C1 segment of cervical spinal cord (tissue), 14 donors: ENCODE results near the gene TFF3.

Source experiments
- DNase-seq, 14 donors: peaks; one replicate each; lab custom pipeline; 2025; lab: John Stamatoyannopoulos, UW

The TFF3 gene

DNA sequence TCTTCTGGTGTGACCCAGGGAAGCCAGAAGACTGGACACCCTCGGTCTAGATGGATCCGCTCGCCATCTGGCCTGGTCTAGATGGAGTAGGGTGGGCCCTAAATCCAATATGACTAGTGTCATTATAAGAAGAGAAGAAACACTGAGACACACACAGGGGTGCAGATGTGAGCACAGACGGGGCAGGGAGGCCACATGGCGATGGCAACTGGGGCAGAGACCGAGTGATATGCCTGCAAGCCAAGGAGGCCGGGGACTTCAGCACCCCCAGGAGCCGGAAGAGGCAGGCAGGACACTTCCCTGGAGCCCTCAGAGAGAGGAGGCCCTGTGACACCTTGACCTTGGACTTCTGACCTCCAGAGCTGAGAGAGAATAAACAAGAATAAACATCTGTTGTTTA is 5.6 kb upstream of the TFF3 start:
- DNase-seq = no peak

DNA sequence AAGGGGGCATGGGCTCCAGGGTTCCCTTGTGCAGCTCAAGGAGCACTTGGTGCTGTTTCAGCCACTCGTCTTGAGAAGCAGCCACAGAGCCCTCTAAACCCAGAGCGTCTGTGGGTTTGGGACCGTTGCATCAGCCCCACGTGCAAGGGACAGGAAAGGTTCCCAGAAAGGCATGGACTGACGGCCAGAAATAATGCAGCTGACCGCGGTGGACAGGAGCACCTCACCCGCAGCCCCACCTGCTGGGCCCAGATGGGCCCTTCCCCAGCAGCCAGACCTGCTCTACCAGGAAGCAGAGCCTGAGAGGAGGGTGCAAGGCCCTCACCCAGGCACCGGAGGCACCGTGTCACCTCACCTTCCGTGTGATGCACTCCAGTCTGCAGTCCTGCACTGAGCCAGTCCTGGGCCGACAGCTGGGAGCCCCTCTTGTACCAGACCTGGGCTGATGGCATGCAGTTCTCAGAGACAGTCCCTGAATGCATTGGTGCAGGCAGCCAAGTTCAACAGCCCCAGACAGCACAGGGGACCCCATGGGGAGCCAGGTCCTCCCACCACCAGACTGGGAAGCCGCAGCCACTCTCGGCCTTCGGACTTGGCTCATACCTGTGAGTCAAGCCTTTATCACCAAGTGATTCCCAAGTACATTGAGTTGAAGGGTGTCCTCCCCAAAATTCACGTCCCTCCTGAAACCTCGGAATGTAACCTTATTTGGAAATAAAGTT is 4.8 kb upstream of the TFF3 start:
- no peak for DNase-seq

DNA sequence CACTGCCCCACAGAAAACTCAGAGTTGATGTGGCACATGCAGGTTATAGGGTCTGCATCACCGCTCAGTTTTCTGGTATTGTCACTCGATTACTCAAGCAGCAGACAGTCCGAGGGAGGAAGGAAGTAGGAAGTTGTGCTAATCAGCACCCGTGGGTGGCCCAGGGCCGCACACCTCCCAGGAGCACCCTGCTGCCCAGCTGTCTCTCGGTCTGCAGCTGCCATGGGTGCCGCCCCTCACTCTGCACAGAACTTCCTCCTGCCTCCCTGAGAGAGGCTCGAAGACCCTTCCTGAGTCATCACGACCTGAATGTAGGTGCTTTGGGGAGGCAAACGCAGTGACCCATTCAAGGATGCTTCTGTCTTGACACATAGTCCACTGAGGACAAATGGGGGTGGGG is 4.2 kb upstream of the TFF3 start:
- DNase-seq = no peak

DNA sequence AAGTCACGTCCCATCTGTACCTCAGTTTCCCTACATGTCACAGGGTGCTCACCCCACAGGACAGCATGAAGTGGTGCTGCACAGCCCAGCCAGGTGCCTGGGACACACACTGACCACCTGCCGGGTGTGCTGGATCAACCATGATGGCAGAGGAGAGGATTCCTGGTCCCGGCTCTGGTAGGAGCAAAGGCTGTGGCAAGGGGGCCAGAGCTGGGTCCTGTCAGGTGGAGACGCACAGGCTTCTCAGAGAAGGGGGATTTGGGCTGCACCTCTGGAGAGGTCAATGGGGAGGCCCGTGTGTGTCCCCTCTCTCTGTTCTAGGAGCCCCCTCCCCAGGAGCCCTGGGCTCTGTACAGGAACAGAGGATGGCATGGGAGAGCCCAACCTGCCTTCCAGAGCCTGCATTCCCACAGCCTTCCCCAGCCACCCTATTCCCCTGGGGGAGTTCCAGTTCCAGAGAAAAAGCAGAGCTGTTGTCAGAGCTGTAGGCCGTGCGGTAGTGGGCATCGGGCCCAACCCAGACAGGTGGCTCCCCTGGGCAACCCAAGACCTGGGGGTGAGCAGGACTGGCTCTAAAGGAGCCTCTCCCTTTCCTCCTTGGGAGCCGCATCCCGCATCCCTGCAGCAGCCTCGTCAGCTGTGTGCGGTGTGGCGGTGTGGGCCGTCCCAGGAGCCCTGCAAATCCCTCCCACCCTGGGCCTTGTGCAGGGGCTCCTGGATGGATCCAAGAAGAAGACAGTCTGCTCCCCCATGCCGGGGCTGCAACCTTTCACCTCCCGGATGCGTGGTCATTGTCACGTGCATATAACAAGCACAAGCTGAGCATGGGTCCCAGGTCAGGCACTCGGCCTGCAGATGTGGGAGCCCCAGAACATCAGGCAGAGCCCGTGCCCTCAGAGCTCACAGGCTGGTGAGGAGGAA is 2.9 kb upstream of the TFF3 start:
- no peak for DNase-seq

DNA sequence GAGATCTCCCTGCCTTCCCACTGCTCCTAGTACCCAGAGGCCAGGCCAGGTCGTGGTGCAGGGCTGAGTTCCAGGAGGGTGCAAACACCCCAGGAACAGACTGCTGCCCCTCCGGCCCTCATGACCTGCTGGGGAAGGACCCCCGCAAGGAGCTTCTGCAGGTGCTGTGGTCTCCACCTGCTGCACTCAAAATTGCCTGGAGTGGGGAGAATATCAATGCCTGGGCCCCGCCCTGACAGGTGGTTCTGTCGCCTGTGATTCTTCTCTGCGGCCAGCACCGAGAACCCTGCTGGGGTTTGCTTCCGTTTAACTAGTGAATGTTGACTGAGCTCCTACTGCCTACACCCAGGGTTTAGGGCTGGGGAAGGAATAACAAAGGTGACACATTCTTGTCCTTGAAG is 2.1 kb upstream of the TFF3 start:
- no peak for DNase-seq

DNA sequence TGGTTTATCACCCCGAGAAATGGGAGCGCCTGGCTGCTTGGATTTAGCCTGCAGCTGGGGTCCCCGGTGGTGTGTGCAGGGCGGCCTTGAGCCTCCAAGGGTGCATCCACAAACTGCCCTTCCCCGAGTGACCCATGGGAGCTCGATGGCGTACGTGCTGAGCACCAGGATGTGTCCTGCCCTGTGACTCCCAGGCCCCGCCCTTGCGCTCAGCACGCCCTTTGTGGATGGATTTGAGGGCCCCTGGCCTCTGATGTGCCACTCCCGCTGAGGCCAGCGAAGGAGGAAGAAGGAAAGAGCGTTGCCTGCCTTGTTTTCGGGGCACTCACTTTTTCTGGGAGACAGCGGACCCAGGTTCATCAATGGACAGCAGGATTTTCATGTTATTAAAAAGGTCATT is 1.7 kb upstream of the TFF3 start:
- DNase-seq = no peak

DNA sequence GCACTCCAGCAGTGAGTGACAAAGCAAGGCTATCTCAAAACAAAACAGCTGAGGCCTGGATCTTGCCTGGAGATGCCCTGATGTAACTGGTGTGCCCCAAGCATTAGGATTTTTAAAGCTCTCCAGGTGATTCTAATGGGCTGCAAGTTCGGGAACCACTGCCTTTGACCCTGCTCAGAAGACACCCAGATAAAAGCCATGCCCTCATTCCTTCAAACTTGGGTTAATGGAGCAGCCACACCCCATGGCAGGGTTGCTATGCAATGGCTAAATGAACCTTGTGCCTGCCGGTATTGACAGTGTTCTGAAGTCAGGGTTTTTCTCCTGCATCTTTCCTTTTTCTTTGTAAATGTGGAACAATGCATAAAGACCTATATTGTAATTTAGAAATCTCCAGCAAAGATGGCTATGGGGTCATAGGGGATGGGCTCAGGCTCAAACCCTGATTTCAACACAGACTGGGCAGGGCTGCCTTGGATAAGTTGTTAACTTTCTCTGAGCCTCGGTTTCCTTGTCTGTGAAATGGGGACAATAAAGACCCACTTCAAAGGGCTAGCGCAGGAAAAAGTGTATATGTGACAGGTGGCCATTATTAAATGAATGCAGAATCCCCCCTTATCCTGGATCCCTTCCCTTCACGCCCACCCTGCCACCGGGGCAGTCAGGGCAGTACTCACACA is 453 bp downstream of the TFF3 start:
- DNase-seq = no peak

DNA sequence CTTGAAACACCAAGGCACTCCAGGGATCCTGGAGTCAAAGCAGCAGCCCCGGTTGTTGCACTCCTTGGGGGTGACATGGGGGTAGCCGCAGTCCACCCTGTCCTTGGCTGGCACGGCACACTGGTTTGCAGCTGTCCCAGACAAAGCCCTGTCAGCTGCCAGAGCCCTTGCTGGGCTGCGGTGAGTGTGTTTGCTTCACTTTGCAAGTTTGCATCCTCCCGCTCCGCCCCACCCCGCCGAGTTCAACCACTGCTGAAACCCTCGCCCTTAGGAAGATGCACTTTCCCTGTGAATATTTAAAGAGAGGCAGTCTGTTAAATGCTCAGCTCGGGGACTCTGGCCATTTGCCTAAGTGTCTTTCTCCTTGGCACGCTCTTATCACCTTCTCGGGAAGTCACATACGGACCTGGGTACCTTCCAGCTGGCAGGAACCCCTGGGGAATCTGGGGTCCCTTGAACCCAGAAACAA is 1.7 kb downstream of the TFF3 start:
- DNase-seq = no peak

DNA sequence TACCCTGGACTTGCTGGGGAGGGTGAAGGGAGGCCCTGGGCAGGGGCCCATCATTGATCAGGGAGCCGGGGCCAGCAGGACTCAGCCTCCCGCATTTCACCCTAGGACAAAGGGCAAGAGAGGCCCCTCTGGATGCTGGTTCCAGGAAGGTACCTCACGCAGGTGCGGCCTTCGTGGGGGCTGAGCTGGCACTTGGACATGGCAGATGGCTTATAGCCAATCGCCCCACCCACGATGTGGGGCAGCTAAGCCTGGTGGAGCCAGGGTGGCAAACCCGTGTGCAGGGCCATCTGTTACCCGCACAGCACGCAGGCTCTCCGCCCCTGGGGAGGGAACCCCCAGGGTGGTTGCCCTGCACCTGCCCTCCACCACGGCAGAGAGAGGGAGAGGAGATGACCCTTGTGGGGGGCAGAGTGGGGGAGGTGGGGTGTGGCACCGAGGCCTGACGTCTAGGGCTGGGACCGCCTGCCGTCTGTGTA is 2.5 kb downstream of the TFF3 start:
- no peak for DNase-seq

DNA sequence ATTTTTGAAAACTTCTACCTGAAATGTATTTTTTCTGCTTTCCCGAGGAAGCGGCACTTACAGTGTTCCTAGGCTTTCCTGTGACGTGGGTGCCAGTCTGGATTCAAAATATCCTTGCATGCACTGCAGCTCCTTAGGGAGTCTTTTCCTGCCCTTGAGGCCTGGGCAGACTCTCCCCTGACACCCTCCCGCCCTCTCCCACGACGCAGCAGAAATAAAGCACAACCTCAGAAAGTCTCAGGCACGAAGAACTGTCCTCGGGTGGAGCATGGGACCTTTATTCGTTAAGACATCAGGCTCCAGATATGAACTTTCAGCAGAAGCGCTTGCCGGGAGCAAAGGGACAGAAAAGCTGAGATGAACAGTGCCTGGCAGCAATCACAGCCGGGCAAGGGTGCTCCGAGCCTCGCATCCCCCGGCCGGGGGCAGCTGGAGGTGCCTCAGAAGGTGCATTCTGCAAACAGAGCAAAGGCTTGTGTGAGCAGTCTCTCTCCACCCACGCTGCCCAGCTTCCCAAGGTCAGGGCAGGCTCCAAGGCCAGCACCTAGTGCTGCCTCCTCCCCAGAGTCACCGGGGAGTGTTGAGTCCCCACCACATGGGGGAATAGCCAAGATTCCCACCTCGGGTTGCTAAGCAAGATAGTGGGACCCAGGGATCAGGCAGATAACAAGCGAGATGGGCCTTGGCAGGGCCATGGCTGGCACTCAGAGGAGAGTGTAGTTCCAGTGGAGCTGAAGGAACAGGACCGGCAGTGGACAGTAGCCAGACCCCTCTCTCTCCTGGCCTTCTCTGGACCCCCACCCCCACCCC is 3.2 kb downstream of the TFF3 start:
- no peak for DNase-seq

DNA sequence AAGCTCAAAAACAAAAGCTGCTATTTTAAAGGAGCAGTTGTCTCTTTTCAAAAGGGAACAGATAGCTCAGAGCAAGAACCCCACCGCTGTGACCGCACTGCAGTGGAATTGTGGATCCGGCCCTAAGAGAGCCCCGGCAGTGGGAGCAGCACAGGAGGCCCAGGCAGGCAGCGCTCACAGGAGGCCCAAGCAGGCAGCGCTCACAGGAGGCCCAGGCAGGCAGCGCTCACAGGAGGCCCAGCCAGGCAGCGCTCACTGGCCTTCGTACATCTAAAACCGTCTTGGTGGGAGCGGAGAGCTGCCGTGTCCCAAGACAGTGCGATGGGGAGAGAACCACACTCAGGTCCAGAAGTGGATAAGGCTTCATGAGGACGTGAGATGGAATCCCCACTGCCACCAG is 4.0 kb downstream of the TFF3 start:
- no peak for DNase-seq

DNA sequence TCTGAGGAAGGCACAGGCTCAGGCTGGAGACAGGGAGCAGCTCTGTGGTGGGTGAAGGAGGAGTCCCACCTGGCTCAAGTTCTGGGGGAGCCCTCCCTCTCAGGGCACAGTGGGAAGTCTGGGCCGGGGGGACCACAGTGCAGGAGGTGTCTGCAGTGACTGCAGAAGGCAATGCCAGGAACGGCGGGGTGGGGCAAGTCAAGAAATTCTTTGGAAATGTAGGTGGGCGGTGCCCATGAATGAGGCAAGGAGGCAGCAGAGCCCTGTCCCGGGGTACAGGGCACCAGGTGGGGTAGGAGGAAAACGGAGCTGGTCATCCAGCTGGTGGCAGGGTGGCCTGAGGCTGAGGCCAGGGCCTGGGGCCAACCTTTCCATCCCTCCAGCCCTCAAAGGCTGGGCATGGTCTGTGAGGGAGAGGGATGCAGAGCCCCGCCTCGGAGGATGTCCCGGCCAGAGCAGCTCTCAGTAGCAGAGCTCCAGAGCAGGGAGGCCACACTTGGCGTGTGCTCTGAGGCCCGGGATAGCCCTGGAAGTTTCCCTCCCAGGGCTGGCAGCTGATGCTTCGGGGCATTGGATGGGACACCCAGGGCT is 4.7 kb downstream of the TFF3 start:
- no peak for DNase-seq

DNA sequence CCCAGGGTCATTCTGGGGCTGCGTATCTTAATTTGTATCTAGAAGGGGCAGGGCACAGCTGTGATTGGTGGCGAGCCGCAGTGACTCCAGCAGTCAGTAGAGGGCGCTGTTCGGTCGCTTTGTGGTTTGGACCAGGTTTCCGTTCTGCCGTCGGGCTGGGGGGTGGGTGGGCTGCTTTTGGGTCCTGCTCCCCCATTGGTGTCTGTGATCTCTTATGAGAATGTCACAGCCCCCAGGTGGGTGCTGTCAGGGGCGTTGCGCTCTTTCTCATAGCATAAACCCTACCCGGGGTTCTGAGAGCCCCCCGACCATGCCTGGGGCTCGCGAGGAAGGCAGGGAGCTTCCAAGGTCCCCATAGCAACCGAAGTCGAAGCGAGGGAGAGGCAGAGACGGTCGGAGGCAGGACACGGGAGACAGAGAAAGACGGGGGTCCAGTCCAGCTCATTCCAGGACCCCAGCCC is 5.4 kb downstream of the TFF3 start:
- peak in 7 of 14 donors; percentile 7 to 53 (median 20) for DNase-seq

DNA sequence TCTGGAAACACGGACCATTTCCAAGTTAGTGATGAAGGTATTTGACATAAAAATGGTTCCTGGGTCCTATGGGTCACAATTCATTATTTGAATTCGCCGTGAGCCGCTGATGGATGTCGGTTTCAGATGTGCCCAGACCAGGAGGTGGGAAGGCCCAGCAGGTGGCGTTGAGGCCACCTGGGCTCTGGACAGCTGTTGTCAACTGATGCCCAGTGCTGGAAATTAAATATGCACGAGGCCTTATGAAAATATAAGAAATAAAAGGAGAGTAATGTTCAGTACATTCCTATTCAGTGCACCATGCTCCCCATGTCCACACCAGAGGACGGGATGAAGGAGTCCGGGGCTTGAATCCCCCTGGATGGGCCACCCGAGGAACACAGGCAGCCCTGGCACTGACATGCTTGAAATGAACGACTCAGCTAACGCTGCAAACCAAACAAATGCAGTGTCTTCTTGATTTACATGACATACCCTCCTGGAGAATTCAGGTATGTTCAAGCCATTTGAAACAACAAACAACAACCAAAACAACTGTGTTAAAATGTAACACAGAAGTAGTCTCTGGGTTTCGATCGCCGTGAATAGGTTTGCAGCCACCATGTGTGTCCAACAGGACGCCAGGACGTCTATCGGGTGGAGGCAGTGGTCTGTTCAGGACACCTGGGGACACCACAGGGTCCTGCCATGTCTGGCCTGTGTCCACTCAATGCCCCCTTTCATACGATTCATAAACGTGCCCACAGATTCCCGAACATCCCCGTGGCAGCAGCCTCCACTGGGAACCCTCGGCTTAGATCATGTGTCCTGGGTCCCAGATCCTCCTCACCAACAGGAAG is 6.1 kb downstream of the TFF3 start:
- DNase-seq = no peak

DNA sequence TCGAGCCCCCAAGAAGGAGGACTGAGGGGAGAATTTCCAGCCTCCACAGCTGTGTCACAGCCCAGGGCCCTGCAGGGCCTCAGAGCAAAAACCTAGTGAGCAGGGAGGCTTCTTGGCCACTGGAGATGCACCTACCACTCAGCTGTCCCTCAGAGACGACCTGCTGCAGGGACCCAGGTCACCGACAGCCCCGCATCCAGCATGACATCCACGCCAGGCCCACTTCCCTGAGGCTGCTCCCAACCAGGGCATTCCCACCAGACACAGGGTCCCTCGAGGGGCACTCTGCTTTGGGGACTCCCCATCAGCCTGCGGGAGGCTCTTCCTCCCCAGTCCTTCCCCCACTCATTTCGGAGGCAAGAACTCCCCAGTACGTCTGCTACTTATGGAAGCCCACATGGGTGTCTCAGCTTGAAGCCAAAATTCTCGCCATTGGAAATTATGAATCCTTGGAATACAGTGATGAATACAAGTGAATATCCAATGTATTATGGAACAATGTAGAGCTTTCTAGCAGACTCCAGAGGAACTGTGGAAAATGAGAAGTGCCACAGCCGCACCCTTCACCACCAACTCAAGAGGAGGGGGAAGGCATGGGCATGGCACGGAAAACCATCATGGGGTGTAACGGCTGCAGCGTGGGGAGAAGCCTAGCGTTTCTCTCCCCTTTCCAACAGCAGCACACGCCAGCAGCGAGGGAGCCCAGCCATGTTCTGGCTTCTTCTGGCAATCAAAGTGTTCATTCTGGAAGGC is 6.9 kb downstream of the TFF3 start:
- DNase-seq = no peak

DNA sequence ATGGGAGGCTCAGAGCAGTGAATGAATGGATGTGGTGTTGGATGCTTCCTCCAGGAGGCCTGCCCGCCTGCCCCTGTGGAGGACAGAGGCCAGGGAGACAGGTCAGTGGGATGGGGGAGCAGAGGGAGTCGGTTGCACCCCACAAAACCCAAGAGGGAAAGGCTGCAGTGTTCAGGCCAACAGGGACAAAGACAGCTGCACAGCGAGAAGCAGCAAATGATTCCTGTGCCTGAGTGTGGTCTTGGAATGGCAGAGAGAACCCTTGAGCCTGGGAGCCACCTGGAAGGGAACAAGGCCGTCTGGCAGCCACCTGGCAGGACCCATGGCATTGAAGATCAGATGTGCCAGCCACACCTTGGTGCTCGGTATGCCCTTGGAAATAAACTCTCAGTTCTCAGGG is 8.1 kb downstream of the TFF3 start:
- no peak for DNase-seq

DNA sequence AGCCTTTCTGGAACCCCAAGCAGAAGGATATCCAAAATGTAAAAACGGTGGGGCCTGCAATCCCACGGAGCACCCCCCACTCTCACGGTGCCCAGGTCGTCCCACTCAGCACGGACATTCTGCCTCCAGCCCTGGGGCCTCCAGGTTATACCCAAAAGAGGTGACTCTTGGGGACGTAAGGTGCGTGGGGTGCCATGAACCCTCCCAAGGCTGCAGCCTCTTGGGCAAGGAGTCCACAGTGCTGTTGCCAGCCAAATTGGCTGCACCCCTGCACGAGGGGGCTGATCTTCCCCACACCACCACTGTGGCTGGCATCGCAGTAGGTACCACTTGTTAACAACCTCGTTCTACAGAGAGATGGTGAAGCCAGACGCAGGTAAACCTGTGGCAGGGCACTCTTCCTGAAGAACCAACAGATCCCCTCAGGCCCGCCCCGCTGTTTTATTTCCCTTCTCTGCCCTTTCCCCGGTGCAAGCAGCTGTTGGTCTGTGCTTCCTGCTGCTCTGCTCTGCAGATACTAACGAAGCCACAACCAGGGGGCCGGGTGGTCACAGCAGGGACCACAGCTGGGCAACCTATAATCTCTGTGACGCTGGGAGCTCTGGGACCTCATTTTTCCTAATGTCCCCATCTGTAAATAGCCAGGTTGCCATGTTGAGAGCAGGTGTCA is 8.7 kb downstream of the TFF3 start:
- DNase-seq = no peak

DNA sequence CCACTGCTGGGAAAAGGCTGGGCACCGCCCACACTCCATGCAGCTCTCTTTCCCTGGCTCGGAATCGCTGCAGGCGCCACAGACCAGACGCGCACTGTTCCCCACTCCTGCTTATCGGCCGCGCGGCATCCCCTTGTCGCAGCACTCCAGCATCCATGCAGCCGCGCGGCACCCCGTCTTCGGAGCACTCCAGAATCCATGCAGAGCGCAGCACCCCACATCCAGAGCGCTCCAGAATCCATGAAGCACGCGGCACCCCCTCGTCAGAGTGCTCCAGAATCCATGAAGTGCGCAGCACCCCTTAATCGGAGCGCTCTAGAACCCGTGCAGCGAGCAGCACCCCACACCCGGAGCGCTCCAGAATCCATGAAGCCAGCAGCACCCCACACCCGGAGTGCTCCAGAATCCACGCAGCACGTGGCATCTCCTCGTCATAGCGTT is 9.5 kb downstream of the TFF3 start:
- DNase-seq = no peak
